Sigmoid colon (tissue), 4 donors: ENCODE results near the gene COMP.

Experiments used
- EP300 ChIP-seq, 4 donors: sonication (generic); formaldehyde crosslinking; IDR thresholded peaks; one replicate each; pipeline ENCODE4 v1.6.1; 2017; ENCODE audit warnings: antibody characterized with exemption in 4 of 4
- POLR2A ChIP-seq, 2 donors: fragments of 450-650 bp; IDR thresholded peaks; one replicate each; pipeline ENCODE4 v1.6.1; 2016; ENCODE audit warnings: antibody characterized with exemption in 2 of 2, mild to moderate bottlenecking in 2 of 2, moderate library complexity in 2 of 2
- TF ChIP-seq, protein P1 (sequence below), 4 experiments: fragments of 450-650 bp in 3 of 4; fragments of 200-600 bp in 1 of 4; IDR thresholded peaks; one replicate each; pipeline ENCODE4 v1.5.1; 2016 to 2019; ENCODE audit warnings: antibody characterized with exemption in 4 of 4, mild to moderate bottlenecking in 3 of 4, moderate library complexity in 2 of 4

GRCh38 chr19:18828786-18829185 is 37.7 kb upstream of the COMP start:
- no peak for TF ChIP-seq POLR2A (IDR thresholded peaks at IDR 0.05)
- TF ChIP-seq, protein P1, sequence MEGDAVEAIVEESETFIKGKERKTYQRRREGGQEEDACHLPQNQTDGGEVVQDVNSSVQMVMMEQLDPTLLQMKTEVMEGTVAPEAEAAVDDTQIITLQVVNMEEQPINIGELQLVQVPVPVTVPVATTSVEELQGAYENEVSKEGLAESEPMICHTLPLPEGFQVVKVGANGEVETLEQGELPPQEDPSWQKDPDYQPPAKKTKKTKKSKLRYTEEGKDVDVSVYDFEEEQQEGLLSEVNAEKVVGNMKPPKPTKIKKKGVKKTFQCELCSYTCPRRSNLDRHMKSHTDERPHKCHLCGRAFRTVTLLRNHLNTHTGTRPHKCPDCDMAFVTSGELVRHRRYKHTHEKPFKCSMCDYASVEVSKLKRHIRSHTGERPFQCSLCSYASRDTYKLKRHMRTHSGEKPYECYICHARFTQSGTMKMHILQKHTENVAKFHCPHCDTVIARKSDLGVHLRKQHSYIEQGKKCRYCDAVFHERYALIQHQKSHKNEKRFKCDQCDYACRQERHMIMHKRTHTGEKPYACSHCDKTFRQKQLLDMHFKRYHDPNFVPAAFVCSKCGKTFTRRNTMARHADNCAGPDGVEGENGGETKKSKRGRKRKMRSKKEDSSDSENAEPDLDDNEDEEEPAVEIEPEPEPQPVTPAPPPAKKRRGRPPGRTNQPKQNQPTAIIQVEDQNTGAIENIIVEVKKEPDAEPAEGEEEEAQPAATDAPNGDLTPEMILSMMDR (IDR thresholded peaks at IDR 0.05), result no peak
- TF ChIP-seq EP300 (IDR thresholded peaks at IDR 0.05), result no peak
